Central memory CD4-positive, alpha-beta T cell (primary cell): ENCODE data around the gene PPP1R13B.

Experiments
- DNase-seq: peaks from one replicate; pipeline ENCODE4 v3.0.0; 2022

The PPP1R13B gene

DNA sequence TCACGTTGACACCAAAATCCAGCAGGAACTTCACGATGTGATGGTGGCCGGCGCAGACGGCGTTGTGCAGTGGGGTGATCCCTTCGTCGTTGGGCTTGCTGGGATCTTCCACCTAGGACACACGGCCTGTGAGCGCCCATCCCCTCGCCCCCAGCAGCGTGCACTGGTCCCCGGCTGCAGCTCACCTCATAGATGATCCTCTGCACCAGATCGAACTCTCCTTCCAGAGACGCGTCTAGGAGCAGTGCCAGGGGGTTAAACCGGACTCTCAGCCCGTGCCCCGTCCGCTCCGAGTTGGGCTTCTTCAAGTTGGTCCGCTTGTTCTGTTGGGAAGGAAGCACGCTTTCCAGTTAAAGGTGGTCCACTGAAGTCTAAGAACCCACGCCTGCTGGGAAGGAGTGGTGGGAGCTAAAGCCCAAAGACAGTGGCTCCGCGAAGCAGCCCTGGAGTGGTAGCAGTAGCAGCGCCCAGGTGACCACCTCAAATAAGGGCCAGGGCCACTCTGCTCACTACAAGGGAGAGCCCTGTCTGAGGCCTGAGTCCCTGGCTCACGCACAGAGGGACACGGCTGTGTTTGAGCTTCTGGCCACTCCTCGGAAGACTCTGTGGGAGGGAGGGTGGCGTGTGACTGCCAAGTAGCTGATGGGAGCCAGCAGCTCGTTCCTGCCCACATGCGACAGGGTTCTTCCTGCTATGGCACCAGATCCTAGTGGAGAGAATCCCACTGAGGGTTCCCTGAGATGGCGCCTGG lies 108.5 kb downstream of the PPP1R13B start:
- DNase-seq: no peak

DNA sequence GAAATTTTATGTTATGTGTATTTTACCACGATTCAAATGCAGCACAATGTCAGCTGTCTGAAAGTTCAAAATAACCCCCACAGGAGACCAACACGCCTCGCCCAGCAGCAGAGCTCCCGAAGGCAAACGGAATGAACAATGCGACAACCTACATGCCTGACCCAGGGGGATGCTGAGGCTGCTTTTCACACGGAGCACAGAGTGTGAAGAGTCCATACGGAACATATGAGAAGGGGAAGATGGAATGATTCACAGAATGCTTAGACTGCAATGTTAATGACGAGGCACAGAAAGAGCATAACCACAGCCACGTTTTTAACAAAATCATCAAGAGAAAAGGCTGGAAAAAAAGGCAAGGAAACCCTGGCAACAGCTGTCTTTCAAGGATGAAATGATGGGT lies 109.2 kb downstream of the PPP1R13B start:
- no peak for DNase-seq

DNA sequence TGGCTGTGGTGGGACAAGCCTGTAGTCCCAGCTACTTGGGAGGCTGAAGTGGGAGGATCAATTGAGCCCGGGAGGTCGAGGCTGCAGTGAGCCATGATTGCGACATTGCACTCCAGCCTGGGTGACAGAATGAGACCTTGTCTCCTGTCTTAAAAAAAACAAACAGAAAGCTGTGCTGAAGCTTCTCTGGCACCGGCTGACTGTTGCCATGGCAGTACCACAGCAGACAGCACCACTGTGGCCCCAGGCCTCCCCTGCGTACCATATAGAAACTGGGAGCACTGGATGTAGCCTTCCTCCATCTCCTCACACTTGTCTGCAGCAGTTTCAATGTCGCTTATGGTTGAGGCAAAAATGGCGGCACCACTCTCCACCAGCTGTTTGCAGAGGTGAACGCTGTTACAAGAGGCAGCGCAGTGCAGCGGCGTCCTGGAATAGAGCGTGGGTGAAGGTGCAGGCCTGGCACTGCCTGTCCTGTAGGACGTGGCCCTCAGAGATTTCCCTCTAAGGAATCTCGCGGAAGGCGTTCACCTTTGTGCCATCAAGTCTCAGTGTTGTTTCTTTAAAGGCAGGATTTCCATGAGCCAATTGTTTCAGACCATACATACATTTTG lies 109.8 kb downstream of the PPP1R13B start:
- no peak for DNase-seq

- DNase-seq: no peak
Measured at GRCh38 chr14:103736546-103737431, 110.6 kb downstream of the PPP1R13B start.

GRCh38 chr14:103735815-103736545 lies 111.4 kb downstream of the PPP1R13B start:
- DNase-seq: no peak

- no peak for DNase-seq
Measured at GRCh38 chr14:103735439-103735814, 111.9 kb downstream of the PPP1R13B start.

GRCh38 chr14:103735022-103735421 lies 112.4 kb downstream of the PPP1R13B start:
- no peak for DNase-seq

- DNase-seq: no peak
Measured at GRCh38 chr14:103734081-103734888, 113.1 kb downstream of the PPP1R13B start.

- no peak for DNase-seq
Measured at GRCh38 chr14:103733651-103734050, 113.7 kb downstream of the PPP1R13B start.

GRCh38 chr14:103732868-103733620 lies 114.3 kb downstream of the PPP1R13B start:
- DNase-seq: no peak

- no peak for DNase-seq
Measured at GRCh38 chr14:103731916-103732867, 115.2 kb downstream of the PPP1R13B start.

DNA sequence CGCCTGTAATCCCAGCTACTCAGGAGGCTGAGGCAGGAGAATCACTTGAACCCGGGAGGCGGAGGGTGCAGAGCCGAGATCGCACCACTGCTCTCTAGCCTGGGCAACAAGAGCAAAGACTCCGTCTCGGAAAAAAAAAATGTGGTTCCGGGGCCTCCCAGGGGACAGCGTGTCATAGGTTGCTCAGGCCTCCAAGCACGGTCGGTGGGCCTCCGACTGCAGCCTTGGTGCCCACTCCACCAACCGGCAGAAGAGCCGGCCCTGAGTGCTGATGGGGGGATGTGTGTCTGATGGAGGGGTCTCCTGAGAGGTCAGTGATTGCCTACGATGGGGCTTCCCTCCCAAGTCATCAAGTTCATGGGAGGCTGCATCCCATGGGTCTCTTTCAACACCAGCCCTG lies 115.9 kb downstream of the PPP1R13B start:
- no peak for DNase-seq

- DNase-seq: no peak
Measured at GRCh38 chr14:103730490-103731035, 116.8 kb downstream of the PPP1R13B start.

GRCh38 chr14:103729496-103730448 lies 117.6 kb downstream of the PPP1R13B start:
- no peak for DNase-seq

DNA sequence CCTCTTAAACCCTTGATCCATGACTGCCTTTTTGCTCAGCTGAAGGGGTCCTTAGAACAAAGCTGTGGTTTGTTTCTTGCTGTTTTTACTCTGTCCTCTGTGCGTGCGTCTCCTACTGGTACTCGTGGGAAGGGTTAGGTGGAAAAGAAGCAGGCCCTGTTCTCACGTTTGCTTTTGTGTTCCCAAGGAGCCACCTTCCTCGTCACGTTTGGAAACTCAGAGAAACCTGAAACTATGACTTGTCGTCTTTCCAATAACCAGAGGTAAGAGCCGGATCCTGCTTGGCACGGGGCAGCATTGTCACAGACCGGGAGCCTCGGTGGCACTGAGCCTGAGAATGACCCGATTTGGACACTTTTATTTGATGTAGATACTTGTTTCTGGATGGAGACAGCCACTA lies 118.7 kb downstream of the PPP1R13B start:
- no peak for DNase-seq

GRCh38 chr14:103728141-103728540 lies 119.2 kb downstream of the PPP1R13B start:
- no peak for DNase-seq

DNA sequence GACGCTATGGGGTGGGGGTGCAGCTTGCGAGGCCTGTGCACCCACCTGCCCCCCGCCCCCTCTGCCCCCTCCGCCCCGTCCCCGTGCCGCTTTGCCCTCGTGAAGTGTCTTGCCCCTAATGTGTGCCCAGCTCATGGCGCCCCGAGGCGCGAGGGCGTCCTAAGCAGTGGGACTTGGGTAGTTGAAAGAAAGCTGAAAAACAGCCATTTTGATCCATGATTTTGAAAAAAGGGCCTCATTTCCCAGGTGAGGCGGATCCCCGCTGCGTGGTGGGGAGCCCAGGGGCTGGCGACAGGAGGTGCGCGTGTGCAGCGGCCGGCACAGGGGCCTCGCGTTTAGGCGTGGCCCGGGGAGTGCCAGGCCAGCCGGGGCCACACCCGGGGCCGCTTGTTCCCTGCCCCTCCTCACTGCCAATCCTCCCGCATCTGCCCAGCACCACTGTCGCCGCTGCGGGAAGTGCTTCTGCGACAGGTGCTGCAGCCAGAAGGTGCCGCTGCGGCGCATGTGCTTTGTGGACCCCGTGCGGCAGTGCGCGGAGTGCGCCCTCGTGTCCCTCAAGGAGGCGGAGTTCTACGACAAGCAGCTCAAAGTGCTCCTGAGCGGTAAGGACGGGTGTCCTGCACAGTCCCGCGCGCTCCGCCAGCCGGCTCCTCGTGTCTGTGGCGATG lies 119.9 kb downstream of the PPP1R13B start:
- no peak for DNase-seq

DNA sequence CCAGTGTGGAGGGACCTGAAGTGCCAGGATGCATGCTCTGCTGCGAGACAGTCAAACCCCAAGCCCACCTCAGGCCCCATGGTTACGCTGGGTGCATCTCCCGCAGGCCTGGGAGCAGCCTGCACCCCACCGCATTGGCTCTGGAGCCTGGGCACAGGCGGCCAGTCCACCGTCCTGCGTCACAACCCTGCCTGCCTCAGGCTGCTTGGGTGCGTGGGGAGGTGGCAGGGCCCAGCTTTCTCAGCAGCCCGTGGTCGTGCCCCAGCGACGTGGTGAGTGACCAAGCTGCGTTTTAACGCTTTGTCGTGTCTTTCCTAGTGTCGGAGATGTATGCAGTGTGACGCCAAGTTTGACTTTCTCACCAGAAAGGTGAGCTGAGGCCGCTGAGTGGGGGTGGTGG lies 120.9 kb downstream of the PPP1R13B start:
- no peak for DNase-seq
